Panc1 (cell line): ENCODE results near the gene ACTR5. TPM values are rescaled to one million over a fixed set of nuclear protein-coding genes. Genes with fewer than 3 reads are reported as not detected.
"Not testable (repeated sequence)": the region's sequence is repeated elsewhere in the genome, so short reads cannot be mapped to it uniquely, and the experiment has no call there.

Source experiments
- ATAC-seq: fragments of 200-7000 bp; cut with Tn5 transposase; 2 replicates; pipeline ENCODE4 v1.9.1; 2020; ENCODE audit warnings: mild to moderate bottlenecking, moderate library complexity
- BruUV-seq: library from RNA; stranded (reverse); fragments of 400-500 nt; replicated peaks from 2 replicates; lab custom pipeline; 2021; lab: Mats Ljungman, UMichigan
- CTCF ChIA-PET: fragments of 300-600 bp; sonication (Branson Sonifier 250); formaldehyde crosslinking; loops from one replicate; lab custom pipeline; 2022; ENCODE audit warnings: antibody characterized with exemption; lab: Charles Lee
- POLR2A ChIA-PET: fragments of 300-600 bp; sonication (Branson Sonifier 250); formaldehyde crosslinking; loops from one replicate; lab custom pipeline; 2022; ENCODE audit warnings: antibody characterized with exemption; lab: Charles Lee
- DNase-seq: peaks from one replicate; pipeline ENCODE4 v3.0.0-alpha.2; 2010; ENCODE audit warnings: low read depth, low spot score
- H3K27ac ChIP-seq: 2 replicates; pipeline ENCODE4 v1.5.1; 2011; ENCODE audit warnings: mild to moderate bottlenecking, low read length, inconsistent platforms
- H3K27me3 ChIP-seq: fragments of 200-500 bp; sonication (Bioruptor generic); 2 replicates; pipeline ENCODE4 v1.6.0; 2014; ENCODE audit warnings: low read length, inconsistent platforms; ENCODE audit not compliant: control insufficient read depth, insufficient read depth
- H3K36me3 ChIP-seq: fragments of 200-500 bp; sonication (Bioruptor generic); 2 replicates; pipeline ENCODE4 v1.5.1; 2014; ENCODE audit warnings: inconsistent platforms, mild to moderate bottlenecking, low read length, moderate library complexity; ENCODE audit not compliant: control insufficient read depth, insufficient read depth
- H3K4me1 ChIP-seq: 2 replicates; pipeline ENCODE4 v1.5.1; 2011; ENCODE audit warnings: inconsistent platforms, mild to moderate bottlenecking, low read length, moderate library complexity; ENCODE audit not compliant: control insufficient read depth, insufficient read depth
- H3K4me3 ChIP-seq, 2 experiments: 2 replicates each; pipeline ENCODE4 v1.5.1; 2011 to 2012; ENCODE audit warnings: low read depth in 2 of 2, low read length in 2 of 2, mild to moderate bottlenecking in 2 of 2, inconsistent platforms in 1 of 2, moderate library complexity in 1 of 2
- H3K9me3 ChIP-seq: fragments of 200-500 bp; sonication (Bioruptor generic); 2 replicates; pipeline ENCODE4 v1.5.1; 2014; ENCODE audit warnings: low read depth, mild to moderate bottlenecking, inconsistent platforms, low read length, moderate library complexity; ENCODE audit not compliant: control insufficient read depth, insufficient read depth
- CTCF ChIP-seq: fragments of 450-650 bp; IDR thresholded peaks from 2 replicates; pipeline ENCODE4 v1.5.1; 2017; ENCODE audit warnings: mild to moderate bottlenecking
- POLR2AphosphoS5 ChIP-seq: IDR thresholded peaks from 2 replicates; pipeline ENCODE4 v1.6.1; 2012; ENCODE audit warnings: mild to moderate bottlenecking, low read depth, low read length, moderate library complexity
- REST ChIP-seq, 2 experiments: IDR thresholded peaks; 2 replicates each; pipeline ENCODE4 v1.6.1; 2011 to 2012; ENCODE audit warnings: low read depth in 2 of 2, control low read depth in 1 of 2, low read length in 1 of 2, mild to moderate bottlenecking in 1 of 2, moderate library complexity in 1 of 2; ENCODE audit not compliant: insufficient read depth in 1 of 2
- SIN3A ChIP-seq: IDR thresholded peaks from 2 replicates; pipeline ENCODE4 v1.6.1; 2012; ENCODE audit warnings: low read depth, mild to moderate bottlenecking, low read length, moderate library complexity, borderline replicate concordance; ENCODE audit not compliant: insufficient read depth
- TCF7L2 ChIP-seq: IDR thresholded peaks from 2 replicates; pipeline ENCODE4 v1.6.1; 2011; ENCODE audit warnings: mild to moderate bottlenecking, low read depth, low read length, inconsistent platforms
- in situ Hi-C: cut with HindIII; loops from 2 replicates; pipeline ENCODE4 v1.10.0; 2016; ENCODE audit warnings: low sequenced_read_pairs, low pct_unique_long_range_greater_than_20kb
- intact Hi-C: fragments of 100-400 bp; cut with micrococcal nuclease; formaldehyde crosslinking; loops from one replicate; pipeline ENCODE4 v1.10.0; 2022; ENCODE audit not compliant: unreplicated experiment
- total RNA-seq: library from RNA; stranded (reverse); gene quantifications from one replicate; pipeline ENCODE4 v1.2.1, GENCODE V29; 2021; ENCODE audit not compliant: unreplicated experiment

ACTR5 gene
- total RNA-seq, 1 experiment from 2014 or later: 12.1 TPM

- POLR2A ChIA-PET: no interaction called here
- H3K4me1 ChIP-seq: no peaks in the 10 kb centered on the region
- no peak for ATAC-seq
- no TSS peak for BruUV-seq
- no peak for TF ChIP-seq TCF7L2
- no peak overlapping the region for H3K4me3 ChIP-seq
- H3K36me3 ChIP-seq: no peaks in the 10 kb centered on the region
- no peaks in the 10 kb centered on the region for H3K27me3 ChIP-seq
- CTCF ChIA-PET: interaction anchor here (0.6 kb wide), 1 partner anchor 178 kb away, joined by 3 read pairs; no protein-coding TSS in a partner anchor
- no peaks in the 10 kb centered on the region for H3K9me3 ChIP-seq
- H3K27ac ChIP-seq: no peak overlapping the region
- no peak for DNase-seq
- in situ Hi-C loops: no loop called here
- intact Hi-C loops: no loop called here
Observed at GRCh38 chr20:38791291-38791690, 43.0 kb downstream of the ACTR5 start.

- POLR2A ChIA-PET: interaction anchor here (0.6 kb wide), 1 partner anchor 27 kb away, joined by 3 read pairs; no protein-coding TSS in a partner anchor
Observed at GRCh38 chr20:38791940-38792339, 43.7 kb downstream of the ACTR5 start.

GRCh38 chr20:38794057-38794456 is 45.8 kb downstream of the ACTR5 start:
- CTCF ChIA-PET, H3K4me1 ChIP-seq, in situ Hi-C loops, H3K36me3 ChIP-seq, ATAC-seq, BruUV-seq, POLR2A ChIA-PET, intact Hi-C loops, H3K4me3 ChIP-seq, H3K27me3 ChIP-seq, H3K27ac ChIP-seq, H3K9me3 ChIP-seq, DNase-seq: not testable (repeated sequence)

More at GRCh38 chr20:38791940-38792339, 43.7 kb downstream of the ACTR5 start:
- H3K27ac ChIP-seq: no peak overlapping the region
- TF ChIP-seq SIN3A (no peak), REST (IDR thresholded peaks at IDR 0.05; ENCODE audit: insufficient read depth in 1 of 2, low read depth in 2 of 2, low read length in 1 of 2) (no peak), POLR2AphosphoS5 (no peak), CTCF (no peak), TCF7L2 (no peak)
- DNase-seq (no peak), ATAC-seq (no peak)
- no peaks in the 10 kb centered on the region for H3K36me3 ChIP-seq
- intact Hi-C loops (no loop called here), in situ Hi-C loops (no loop called here)
- H3K27me3 ChIP-seq: peaks cover 3% of the 10 kb centered on the region; the same call in 1 of the 2 replicates
- H3K4me3 ChIP-seq: no peak overlapping the region
- no TSS peak for BruUV-seq
- H3K4me1 ChIP-seq: no peaks in the 10 kb centered on the region
- H3K9me3 ChIP-seq: no peaks in the 10 kb centered on the region
- CTCF ChIA-PET: no interaction called here
